IMR-90 (cell line): ENCODE data around the gene MPI. TPM values are rescaled to one million over a fixed set of nuclear protein-coding genes. Genes with fewer than 3 reads are reported as not detected.

ENCODE experiments used
- microRNA-seq, 2 experiments: library from miRNA; stranded (forward) in 1 of 2; unstranded in 1 of 2; fragments of 10-50 nt in 1 of 2; fragments of <30 nt in 1 of 2; gene quantifications in 1 of 2; microRNA quantifications in 1 of 2; one replicate each; pipeline versions ENCODE3 to v1.1.0; 2013 to 2020; ENCODE audit not compliant: insufficient read depth in 1 of 2, insufficient read length in 1 of 2, unreplicated experiment in 1 of 2
- polyA plus RNA-seq, 3 experiments: library from polyadenylated mRNA; depleted of rRNA; stranded (reverse); fragments of >200 nt; gene quantifications; 2 replicates each; pipeline ENCODE4 v1.2.3, GENCODE V29; 2012; ENCODE audit warnings: low replicate concordance in 1 of 3
- small RNA-seq, 5 experiments: library from RNA; depleted of rRNA; stranded (forward); fragments of <200 nt; gene quantifications; one replicate each; pipeline ENCODE3, GENCODE V24; 2012
- total RNA-seq: library from RNA; depleted of rRNA; stranded (reverse); fragments of >200 nt; gene quantifications from 2 replicates; pipeline ENCODE4 v1.2.3, GENCODE V29; 2012; rRNA removed

MPI gene
- total and polyA plus RNA-seq, 2 of the 4 experiments (the other 2 are of a cell fraction), result 80.1 to 91.8 TPM

Small RNA genes lying within 50 kb of the gene (microRNA-seq; reads per million reads assigned to microRNA genes)
- gene MIR6882, result 1.0 to 1.5 reads per million in 2 experiments

Small RNA genes lying within 50 kb of the gene (small RNA-seq; reads per million reads assigned to genes)
- 0 to 6.1 (median 0.73) reads per million in 5 experiments for gene MIR6882

Other genes starting within 250 kb of the MPI start
- 16.7 and 16.8 TPM in 2 replicates for gene EDC3, start 194.0 kb upstream of the MPI start, total RNA-seq
- 36.7 and 38.0 TPM in 2 replicates for gene EDC3, start 194.0 kb upstream of the MPI start, polyA plus RNA-seq (2012; rRNA removed)
- under 0.01 TPM in 2 replicates for gene CYP1A1, start 164.5 kb upstream of the MPI start, total RNA-seq
- gene CYP1A1, start 164.5 kb upstream of the MPI start, polyA plus RNA-seq (2012; rRNA removed), result 0.03 and 0.04 TPM in 2 replicates
- gene CYP1A2, start 141.2 kb upstream of the MPI start, total RNA-seq, result not detected in 2 replicates
- gene CYP1A2, start 141.2 kb upstream of the MPI start, polyA plus RNA-seq (2012; rRNA removed), result not detected in 2 replicates
- gene CSK, start 108.0 kb upstream of the MPI start, total RNA-seq, result 10.8 and 13.6 TPM in 2 replicates
- gene CSK, start 108.0 kb upstream of the MPI start, polyA plus RNA-seq (2012; rRNA removed), result 42.5 and 54.0 TPM in 2 replicates
- not detected in 2 replicates for gene LMAN1L, start 77.2 kb upstream of the MPI start, total RNA-seq
- gene LMAN1L, start 77.2 kb upstream of the MPI start, polyA plus RNA-seq (2012; rRNA removed), result not detected in 2 replicates
- gene CPLX3, start 63.4 kb upstream of the MPI start, total RNA-seq, result not detected in 2 replicates
- not detected in 2 replicates for gene CPLX3, start 63.4 kb upstream of the MPI start, polyA plus RNA-seq (2012; rRNA removed)
- gene ULK3, start 46.9 kb upstream of the MPI start, total RNA-seq, result 8.6 and 11.8 TPM in 2 replicates
- 22.7 and 24.7 TPM in 2 replicates for gene ULK3, start 46.9 kb upstream of the MPI start, polyA plus RNA-seq (2012; rRNA removed)
- gene SCAMP2, start 16.7 kb upstream of the MPI start, total RNA-seq, result 23.3 and 25.8 TPM in 2 replicates
- 108 and 111 TPM in 2 replicates for gene SCAMP2, start 16.7 kb upstream of the MPI start, polyA plus RNA-seq (2012; rRNA removed)
- 20.3 and 24.9 TPM in 2 replicates for gene FAM219B, start 16.8 kb downstream of the MPI start, total RNA-seq
- 40.8 and 48.7 TPM in 2 replicates for gene FAM219B, start 16.8 kb downstream of the MPI start, polyA plus RNA-seq (2012; rRNA removed)
- 24.7 and 39.8 TPM in 2 replicates for gene COX5A, start 48.0 kb downstream of the MPI start, total RNA-seq
- 135 and 141 TPM in 2 replicates for gene COX5A, start 48.0 kb downstream of the MPI start, polyA plus RNA-seq (2012; rRNA removed)
- under 0.01 and 0.18 TPM in 2 replicates for gene RPP25, start 66.7 kb downstream of the MPI start, total RNA-seq
- gene RPP25, start 66.7 kb downstream of the MPI start, polyA plus RNA-seq (2012; rRNA removed), result 0.36 and 0.38 TPM in 2 replicates
- 0.36 and 0.56 TPM in 2 replicates for gene SCAMP5, start 105.5 kb downstream of the MPI start, total RNA-seq
- 1.6 and 1.7 TPM in 2 replicates for gene SCAMP5, start 105.5 kb downstream of the MPI start, polyA plus RNA-seq (2012; rRNA removed)
- 5.6 and 13.3 TPM in 2 replicates for gene PPCDC, start 133.5 kb downstream of the MPI start, total RNA-seq
- gene PPCDC, start 133.5 kb downstream of the MPI start, polyA plus RNA-seq (2012; rRNA removed), result 16.3 and 17.1 TPM in 2 replicates